HUES64 (cell line): ENCODE results near the gene OARD1.

ENCODE experiments used
- H3K27ac ChIP-seq: 2 replicates; pipeline ENCODE4 v1.7.0; 2013; ENCODE audit warnings: low read depth, low read length, inconsistent platforms
- H3K27me3 ChIP-seq: 2 replicates; pipeline ENCODE4 v1.6.1; 2013; ENCODE audit warnings: mild to moderate bottlenecking, low read length; ENCODE audit not compliant: insufficient read depth
- H3K36me3 ChIP-seq: 2 replicates; pipeline ENCODE4 v1.6.1; 2013; ENCODE audit warnings: mild to moderate bottlenecking, low read length; ENCODE audit not compliant: insufficient read depth
- H3K4me1 ChIP-seq: 2 replicates; pipeline ENCODE4 v1.6.1; 2013; ENCODE audit warnings: mild to moderate bottlenecking, low read length, moderate library complexity; ENCODE audit not compliant: insufficient read depth
- H3K4me3 ChIP-seq: 2 replicates; pipeline ENCODE4 v1.5.1; 2013; ENCODE audit warnings: mild to moderate bottlenecking, low read length, moderate library complexity
- H3K9ac ChIP-seq: 2 replicates; pipeline ENCODE4 v1.6.1; 2013; ENCODE audit warnings: mild to moderate bottlenecking, low read depth, low read length
- H3K9me3 ChIP-seq: 2 replicates; pipeline ENCODE4 v1.6.1; 2013; ENCODE audit warnings: low read depth, low read length; ENCODE audit not compliant: insufficient read depth
- WGBS: fragments of 150-250, 120-280 bp; methylation state at CpG from one replicate; pipeline ENCODE4 v1.1.7; 2013; ENCODE audit warnings: missing lambda C conversion rate; 5-methylcytosine and 5-hydroxymethylcytosine counted together

OARD1 gene

DNA sequence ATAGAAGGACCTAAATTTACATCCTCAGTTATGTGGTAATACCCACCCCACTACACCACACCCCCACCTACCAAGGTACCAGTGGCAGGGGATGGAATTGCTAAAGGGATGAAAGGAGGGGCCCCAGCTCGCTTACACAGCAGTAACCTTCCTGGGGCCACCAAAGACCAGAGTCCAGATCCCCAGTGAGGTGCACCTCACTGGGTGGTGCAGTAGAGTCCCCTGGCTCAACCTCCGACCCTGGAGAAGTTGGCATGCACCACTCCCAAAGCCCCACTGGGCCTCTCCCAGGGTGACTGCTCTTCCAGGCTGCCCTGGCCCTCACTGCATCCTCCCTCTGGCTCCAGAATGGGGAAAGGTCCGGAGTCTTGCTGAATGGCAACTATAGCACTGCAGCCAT is 34.0 kb downstream of the OARD1 start:
- H3K4me1 ChIP-seq = peaks cover 4% of the 10 kb centered on the region; the same call in 1 of the 2 replicates
- H3K27ac ChIP-seq = no peak overlapping the region
- 88% methylated on average over 3 of the region's 3 CpGs for WGBS
- no peaks in the 10 kb centered on the region for H3K9me3 ChIP-seq
- H3K4me3 ChIP-seq = no peak overlapping the region
- no peak overlapping the region for H3K9ac ChIP-seq
- no peaks in the 10 kb centered on the region for H3K36me3 ChIP-seq
- H3K27me3 ChIP-seq = no peaks in the 10 kb centered on the region

DNA sequence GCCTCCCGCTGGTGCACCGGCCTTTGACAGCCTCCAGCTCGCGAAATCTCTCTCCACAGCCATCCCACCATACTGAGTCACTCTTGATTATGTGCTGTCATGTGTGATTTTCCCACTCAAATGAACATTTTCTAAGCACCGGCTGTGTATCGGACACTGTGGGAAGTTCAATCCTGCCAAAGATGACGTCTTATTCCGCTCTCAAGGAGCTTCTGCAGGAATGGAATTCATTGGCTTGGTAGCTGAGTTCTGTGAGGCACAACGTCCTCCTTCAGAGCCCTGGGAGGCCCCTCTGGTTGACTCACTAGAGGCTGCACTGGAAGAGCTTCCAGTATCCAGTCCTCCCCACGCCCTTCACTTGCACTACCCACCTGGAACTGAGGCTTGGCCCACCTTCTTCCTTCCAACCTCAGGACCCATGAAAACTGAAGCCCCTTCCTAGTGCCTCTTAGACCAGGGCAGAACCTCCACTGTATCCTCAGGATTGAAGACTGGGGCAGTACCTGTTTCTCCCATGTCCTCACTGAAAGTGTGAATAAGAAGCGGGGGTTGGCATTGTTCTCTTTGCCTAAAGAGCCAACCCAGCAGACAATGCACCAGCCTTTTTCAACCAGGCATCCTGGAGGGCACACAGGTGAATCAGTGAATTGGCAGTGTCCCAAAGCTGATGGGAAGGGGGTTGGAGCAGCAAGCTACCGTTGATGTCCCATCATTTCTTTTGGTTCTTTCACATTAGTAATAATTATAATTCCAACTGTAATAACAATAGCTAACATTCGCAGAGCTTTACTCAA is 34.9 kb downstream of the OARD1 start:
- H3K9me3 ChIP-seq = no peaks in the 10 kb centered on the region
- no peaks in the 10 kb centered on the region for H3K36me3 ChIP-seq
- H3K4me1 ChIP-seq = peaks cover 4% of the 10 kb centered on the region; the same call in 1 of the 2 replicates
- H3K27ac ChIP-seq = no peak overlapping the region
- H3K4me3 ChIP-seq = no peak overlapping the region
- WGBS = 91% methylated on average over 13 of the region's 13 CpGs
- no peaks in the 10 kb centered on the region for H3K27me3 ChIP-seq
- no peak overlapping the region for H3K9ac ChIP-seq

DNA sequence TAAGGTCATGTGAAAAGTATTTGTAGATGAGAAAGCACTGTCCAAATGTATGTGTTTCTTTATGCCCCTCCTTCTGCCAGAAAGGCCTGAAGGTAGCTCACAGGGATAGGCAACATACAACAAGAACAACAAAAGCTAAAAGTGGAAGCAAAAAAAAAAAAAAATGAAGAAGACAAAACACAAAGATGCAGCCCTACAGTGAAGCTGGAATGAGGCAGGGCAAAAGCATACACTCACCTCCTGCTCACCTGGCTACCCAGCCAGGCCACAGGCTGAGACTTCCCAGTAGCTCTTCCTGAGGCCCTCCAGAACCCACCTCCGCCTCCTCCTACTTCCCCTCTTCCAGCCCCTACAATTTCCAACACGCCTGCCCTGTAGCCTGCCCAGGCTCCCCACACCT is 35.6 kb downstream of the OARD1 start:
- Histone ChIP-seq H3K9me3 (no peaks in the 10 kb centered on the region), H3K27me3 (no peaks in the 10 kb centered on the region), H3K9ac (no peak overlapping the region), H3K27ac (no peak overlapping the region), H3K4me3 (no peak overlapping the region), H3K4me1 (peaks cover 4% of the 10 kb centered on the region; the same call in 1 of the 2 replicates), H3K36me3 (no peaks in the 10 kb centered on the region)
- 81% methylated on average over 2 of the region's 2 CpGs for WGBS

DNA sequence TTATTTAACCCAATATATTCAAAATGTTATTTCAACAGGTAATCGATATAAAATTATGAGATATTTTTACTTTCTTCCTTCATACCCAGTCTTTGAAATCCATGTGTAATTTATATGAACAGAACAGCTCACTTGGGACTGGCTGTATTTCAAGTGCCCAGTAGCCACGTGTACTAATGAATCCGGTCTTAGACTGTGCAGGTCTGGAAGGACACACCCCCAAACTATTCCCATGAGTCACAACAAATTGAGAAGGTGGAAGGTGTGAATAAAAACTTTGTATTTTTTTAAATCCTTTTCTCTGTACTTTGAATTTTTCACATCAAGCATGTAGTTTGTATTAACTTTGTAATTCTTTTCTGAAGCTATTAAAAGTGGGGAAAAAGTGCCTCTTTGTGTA is 36.0 kb downstream of the OARD1 start:
- H3K27me3 ChIP-seq = no peaks in the 10 kb centered on the region
- H3K9me3 ChIP-seq = no peaks in the 10 kb centered on the region
- H3K36me3 ChIP-seq = no peaks in the 10 kb centered on the region
- H3K9ac ChIP-seq = no peak overlapping the region
- no peak overlapping the region for H3K27ac ChIP-seq
- 86% methylated on average over 1 of the region's 3 CpGs for WGBS
- no peak overlapping the region for H3K4me3 ChIP-seq
- peaks cover 4% of the 10 kb centered on the region; the same call in 1 of the 2 replicates for H3K4me1 ChIP-seq

DNA sequence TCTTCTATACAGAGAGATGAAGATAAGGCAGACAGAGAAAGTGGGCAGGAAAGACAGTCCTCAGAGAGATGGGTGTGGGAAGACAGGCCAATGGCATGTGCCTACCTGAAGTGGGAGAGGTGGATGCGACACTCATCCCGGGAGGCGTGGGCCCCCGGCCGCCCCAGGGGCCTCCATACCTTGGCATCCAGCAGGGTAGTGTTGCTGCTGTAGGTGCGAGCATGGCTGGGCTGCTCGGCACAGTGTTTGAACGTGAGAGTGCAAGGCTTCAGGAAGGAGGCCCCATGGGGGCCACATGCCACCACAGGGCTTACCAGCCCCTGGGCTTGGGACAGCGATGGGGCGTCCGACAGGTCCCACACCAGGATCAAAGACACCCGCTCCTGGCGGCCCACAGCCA is 38.4 kb downstream of the OARD1 start:
- Histone ChIP-seq H3K4me3 (no peak overlapping the region), H3K4me1 (peaks cover 8% of the 10 kb centered on the region), H3K9me3 (no peaks in the 10 kb centered on the region), H3K9ac (no peak overlapping the region), H3K36me3 (no peaks in the 10 kb centered on the region), H3K27ac (no peak overlapping the region), H3K27me3 (no peaks in the 10 kb centered on the region)
- WGBS = 94% methylated on average over 13 of the region's 13 CpGs

DNA sequence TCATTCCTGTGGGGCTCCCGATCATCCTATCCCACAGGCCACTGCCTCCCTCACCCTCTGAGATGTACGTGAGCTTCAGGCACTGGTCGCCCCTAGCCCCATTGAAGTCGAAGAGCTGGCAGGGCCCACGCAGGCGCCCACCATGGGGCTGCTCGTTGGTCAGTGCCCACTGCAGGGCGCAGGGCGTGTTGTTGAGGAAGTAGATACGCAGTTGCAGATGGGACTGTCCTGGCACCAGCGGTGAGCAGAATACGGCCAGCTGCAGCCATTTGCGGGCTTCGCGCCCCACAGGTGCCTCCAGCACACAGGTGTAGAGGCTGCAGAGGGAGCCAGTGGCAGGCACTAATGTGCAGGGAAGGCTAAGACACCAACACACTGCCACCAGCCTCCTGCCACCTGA is 39.3 kb downstream of the OARD1 start:
- H3K4me3 ChIP-seq = no peak overlapping the region

DNA sequence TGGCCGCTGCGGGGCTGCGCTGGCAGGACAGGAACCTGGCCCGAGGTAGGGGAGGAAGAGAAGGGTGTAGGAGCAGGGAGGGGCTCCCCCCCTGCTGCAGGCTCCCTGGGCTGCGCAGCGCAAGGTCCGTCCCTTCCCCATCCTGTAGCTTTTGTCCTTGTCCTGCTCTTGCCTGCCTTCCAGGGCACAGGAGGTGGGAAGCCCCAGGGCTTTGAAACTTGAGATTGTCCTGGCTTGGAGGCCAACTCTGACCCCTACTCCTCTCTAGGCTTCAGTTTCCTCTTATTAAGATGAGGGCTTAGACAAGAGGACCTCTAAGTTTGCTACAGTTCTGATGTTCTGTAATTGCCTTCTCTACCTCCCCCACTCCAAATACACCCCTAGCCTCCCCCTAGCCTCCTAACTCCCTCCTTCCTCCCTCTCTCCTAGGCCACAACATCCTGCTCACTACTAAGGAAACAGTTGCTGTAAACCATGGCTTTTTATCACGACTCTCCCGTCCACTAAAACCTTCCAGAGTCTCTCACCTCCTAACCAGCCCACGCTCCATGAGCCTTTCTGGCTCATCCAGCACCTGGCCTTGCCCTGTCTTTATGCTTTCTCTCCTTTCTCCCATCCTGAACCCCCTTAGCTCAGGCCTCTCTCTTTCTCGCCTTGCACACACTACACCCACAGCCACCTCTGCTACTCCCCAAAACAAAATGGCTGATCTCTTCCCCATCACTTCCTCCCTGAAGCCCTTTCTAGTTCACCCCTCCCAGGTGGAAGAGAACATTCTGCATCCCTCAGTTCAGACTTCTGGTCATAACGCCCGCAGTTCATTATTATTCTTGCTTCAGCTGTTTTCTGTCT is 43.4 kb downstream of the OARD1 start:
- WGBS = 36% methylated on average over 13 of the region's 13 CpGs
- peak overlapping the region; percentile 58 for H3K4me3 ChIP-seq
- no peaks in the 10 kb centered on the region for H3K27me3 ChIP-seq
- no peaks in the 10 kb centered on the region for H3K9me3 ChIP-seq
- H3K9ac ChIP-seq = peak overlapping the region; percentile 75
- no peaks in the 10 kb centered on the region; the same call in 1 of the 2 replicates for H3K36me3 ChIP-seq
- H3K4me1 ChIP-seq = peaks cover 31% of the 10 kb centered on the region
- peak overlapping the region; percentile 45; the same call in 1 of the 2 replicates for H3K27ac ChIP-seq

More for the DNA sequence above, 39.3 kb downstream of the OARD1 start:
- H3K27ac ChIP-seq = no peak overlapping the region
- H3K9me3 ChIP-seq = no peaks in the 10 kb centered on the region
- 96% methylated on average over 15 of the region's 15 CpGs for WGBS
- H3K4me1 ChIP-seq = peaks cover 11% of the 10 kb centered on the region
- no peaks in the 10 kb centered on the region for H3K27me3 ChIP-seq
- no peak overlapping the region for H3K9ac ChIP-seq
- no peaks in the 10 kb centered on the region for H3K36me3 ChIP-seq

DNA sequence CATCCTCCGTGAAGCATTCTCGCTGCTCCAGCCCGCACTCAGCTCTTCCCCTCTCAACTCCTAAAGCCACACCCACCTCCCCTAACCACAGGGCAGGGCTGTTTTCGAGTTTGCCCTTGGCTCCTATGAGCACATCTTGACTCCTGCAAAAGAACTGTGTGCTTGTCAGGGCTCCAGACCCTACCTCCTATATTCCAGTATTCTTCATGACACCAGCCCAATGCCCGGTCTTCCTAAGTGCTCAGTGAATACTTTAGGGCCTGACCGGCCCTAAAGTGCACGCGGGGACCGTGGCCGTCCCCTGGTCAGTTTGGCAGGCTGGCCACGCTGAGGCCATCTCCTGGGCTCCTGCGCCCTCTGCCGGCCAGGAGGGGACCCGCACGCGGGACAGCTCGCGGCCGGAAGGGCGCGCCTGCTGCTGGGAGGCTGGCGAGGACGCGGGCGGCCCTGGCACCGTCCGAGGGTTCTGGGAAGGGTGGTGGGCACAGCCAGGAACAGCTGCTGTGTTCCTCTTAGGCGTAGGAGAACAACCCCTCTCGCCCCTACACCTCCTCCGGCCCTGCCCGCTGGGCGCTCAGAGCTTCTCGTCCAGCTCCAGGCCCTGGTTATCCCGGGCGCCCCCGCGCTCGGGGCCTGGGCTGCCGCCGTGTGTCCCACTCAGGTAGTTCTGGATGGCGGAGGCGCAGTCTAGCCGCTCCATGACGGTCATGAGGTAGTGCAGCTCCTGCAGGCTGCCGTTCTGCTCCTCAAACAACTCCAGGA is 44.2 kb downstream of the OARD1 start:
- Histone ChIP-seq H3K9me3 (no peaks in the 10 kb centered on the region), H3K36me3 (no peaks in the 10 kb centered on the region; the same call in 1 of the 2 replicates), H3K4me1 (peaks cover 31% of the 10 kb centered on the region), H3K4me3 (peak overlapping the region; percentile 58), H3K27ac (peak overlapping the region; percentile 45; the same call in 1 of the 2 replicates), H3K9ac (peak overlapping the region; percentile 75), H3K27me3 (no peaks in the 10 kb centered on the region)
- 2% methylated on average over 45 of the region's 45 CpGs for WGBS

DNA sequence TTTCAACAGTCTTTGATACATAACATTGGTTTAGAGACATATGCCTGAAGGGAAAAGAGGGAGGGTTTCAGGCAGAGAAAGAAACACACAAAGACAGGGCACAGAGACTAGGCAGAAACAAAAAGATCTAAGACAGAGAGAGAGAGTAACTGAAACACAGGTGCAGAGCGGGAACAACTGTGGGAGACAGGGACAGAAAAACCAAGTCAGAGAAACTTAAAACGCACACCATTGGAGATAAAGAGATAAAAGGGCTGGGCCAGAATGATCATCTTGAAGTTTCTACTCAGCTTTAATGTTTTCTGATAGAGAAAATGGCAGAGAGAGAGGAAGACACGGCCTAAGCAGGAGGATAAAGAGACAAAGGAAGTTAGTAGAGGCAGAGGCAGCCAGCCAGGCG is 44.9 kb downstream of the OARD1 start:
- H3K4me3 ChIP-seq = peak overlapping the region; percentile 58
- no peaks in the 10 kb centered on the region; the same call in 1 of the 2 replicates for H3K36me3 ChIP-seq
- 27% methylated on average over 4 of the region's 4 CpGs for WGBS
- no peaks in the 10 kb centered on the region for H3K9me3 ChIP-seq
- no peak overlapping the region for H3K27ac ChIP-seq
- peak overlapping the region; percentile 67 for H3K9ac ChIP-seq
- H3K4me1 ChIP-seq = peaks cover 31% of the 10 kb centered on the region
- H3K27me3 ChIP-seq = no peaks in the 10 kb centered on the region

DNA sequence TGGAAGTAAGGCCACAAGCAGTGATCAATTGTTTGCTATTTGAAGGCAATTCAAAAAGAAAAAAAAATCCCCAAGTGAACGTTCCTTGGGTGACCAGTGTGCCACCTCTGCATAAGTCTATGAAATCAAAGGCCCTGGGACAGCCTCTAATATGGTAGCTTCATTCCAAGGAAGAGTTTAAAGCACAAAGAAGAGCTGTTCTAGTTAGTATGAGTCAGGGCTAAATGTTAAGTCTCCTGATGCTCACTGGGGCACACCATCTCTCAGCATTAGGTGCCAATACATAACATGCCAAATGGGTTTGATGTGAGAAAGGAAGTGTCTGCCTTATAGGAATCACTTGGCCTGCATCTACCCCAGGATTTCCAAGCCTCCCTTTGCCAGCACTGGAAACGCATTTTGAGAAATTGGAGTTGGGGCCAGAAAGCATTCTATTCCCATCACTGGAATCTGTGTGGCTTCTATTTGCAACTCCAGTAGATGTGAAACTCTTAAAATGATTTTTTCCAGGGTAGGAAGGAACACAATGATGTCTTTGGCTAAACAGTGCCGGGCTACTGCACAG is 46.1 kb downstream of the OARD1 start:
- Histone ChIP-seq H3K4me3 (no peak overlapping the region), H3K27me3 (no peaks in the 10 kb centered on the region), H3K9me3 (no peaks in the 10 kb centered on the region), H3K4me1 (peaks cover 31% of the 10 kb centered on the region), H3K27ac (no peak overlapping the region), H3K9ac (no peak overlapping the region), H3K36me3 (no peaks in the 10 kb centered on the region; the same call in 1 of the 2 replicates)
- WGBS = 89% methylated on average over 3 of the region's 3 CpGs
